Endodermal cell (in vitro differentiated cells): ENCODE results near the gene GRXCR1. TPM values are rescaled to one million over a fixed set of nuclear protein-coding genes. Genes with fewer than 3 reads are reported as not detected.

ENCODE experiments used
- DNase-seq: peaks from one replicate; pipeline ENCODE4 v3.0.0-alpha.2; 2017
- H3K27ac ChIP-seq: 2 replicates; pipeline ENCODE4 v1.5.1; 2013; ENCODE audit warnings: mild to moderate bottlenecking, low read depth, low read length, moderate library complexity
- H3K27me3 ChIP-seq: 2 replicates; pipeline ENCODE4 v1.6.1; 2013; ENCODE audit warnings: mild to moderate bottlenecking, low read length, moderate library complexity; ENCODE audit not compliant: insufficient read depth, control insufficient read depth, poor library complexity, severe bottlenecking
- H3K36me3 ChIP-seq: 2 replicates; pipeline ENCODE4 v1.7.0; 2013; ENCODE audit warnings: mild to moderate bottlenecking, low read length, moderate library complexity; ENCODE audit not compliant: control insufficient read depth, insufficient read depth
- H3K4me1 ChIP-seq: one replicate; pipeline ENCODE4 v1.7.0; 2013; ENCODE audit warnings: low read length; ENCODE audit not compliant: control insufficient read depth, insufficient read depth
- H3K4me3 ChIP-seq: 2 replicates; pipeline ENCODE4 v1.5.1; 2013; ENCODE audit warnings: mild to moderate bottlenecking, low read length, moderate library complexity
- H3K9ac ChIP-seq: 2 replicates; pipeline ENCODE4 v1.6.1; 2013; ENCODE audit warnings: mild to moderate bottlenecking, low read length, moderate library complexity; ENCODE audit not compliant: poor library complexity, severe bottlenecking; ENCODE audit errors: extremely low read depth
- H3K9me3 ChIP-seq: 2 replicates; pipeline ENCODE4 v1.6.1; 2013; ENCODE audit warnings: mild to moderate bottlenecking, low read length, moderate library complexity; ENCODE audit not compliant: control insufficient read depth
- H3K27ac Mint-ChIP-seq: 2 replicates; pipeline ENCODE4 v1.8.0; 2020; ENCODE audit warnings: mixed read lengths
- H3K27me3 Mint-ChIP-seq: 2 replicates; pipeline ENCODE4 v1.8.0; 2021; ENCODE audit warnings: mild to moderate bottlenecking, mixed read lengths; ENCODE audit not compliant: insufficient read depth
- H3K36me3 Mint-ChIP-seq: 2 replicates; pipeline ENCODE4 v1.8.0; 2020; ENCODE audit warnings: low read depth, mixed read lengths
- H3K4me1 Mint-ChIP-seq: 2 replicates; pipeline ENCODE4 v1.8.0; 2020; ENCODE audit warnings: mixed read lengths
- H3K4me3 Mint-ChIP-seq: 2 replicates; pipeline ENCODE4 v1.8.0; 2020; ENCODE audit warnings: mild to moderate bottlenecking, moderate library complexity, mixed read lengths
- H3K9me3 Mint-ChIP-seq: 2 replicates; pipeline ENCODE4 v1.8.0; 2020; ENCODE audit warnings: mild to moderate bottlenecking, mixed read lengths
- WGBS, 2 experiments: methylation state at CpG; one replicate each; pipeline versions ENCODE4 v1.1.5 to v1.1.7; 2013; ENCODE audit warnings: missing lambda C conversion rate in 2 of 2, mixed read lengths in 1 of 2; ENCODE audit not compliant: insufficient coverage in 1 of 2, insufficient read length in 1 of 2; 5-methylcytosine and 5-hydroxymethylcytosine counted together
- long read RNA-seq, 4 experiments: library from polyadenylated mRNA in 2 of 4; library from RNA in 1 of 4; library from capped mRNA in 1 of 4; stranded (forward) in 3 of 4; unstranded in 1 of 4; transcript quantifications; one replicate each; pipeline ENCODE4 v2.0.0, GENCODE V29; 2020 to 2021; ENCODE audit warnings: inconsistent platforms in 1 of 4
- polyA plus RNA-seq, 2 experiments: library from polyadenylated mRNA; stranded (reverse); fragments of 50-300 nt; gene quantifications; one replicate each; pipeline ENCODE4 v1.2.3, GENCODE V29; 2013
- total RNA-seq, 2 donors: library from RNA; stranded (reverse); fragmentation: NEBNext Ultra II Directional in 1 of 2; extraction: Animal tissue kit (Norgen Biotek cat#: 25700) in 1 of 2; gene quantifications; 2 replicates in 1 of 2; 3 replicates in 1 of 2; pipeline ENCODE4 v1.2.1, GENCODE V29; 2021
- TF ChIP-seq, protein P1 (sequence below): fragments of 200-600 bp; sonication (generic); conservative IDR thresholded peaks from 2 replicates; pipeline ENCODE4 v1.5.0; 2021; ENCODE audit warnings: antibody characterized with exemption, mild to moderate bottlenecking

The GRXCR1 gene
- not detected for total RNA-seq
- not detected for polyA plus RNA-seq (2013, experiment 1 of 2)
- not detected for polyA plus RNA-seq (2013, experiment 2 of 2)
- long read RNA-seq, experiment 1: 0 reads
- long read RNA-seq, experiment 2: 0 reads
- long read RNA-seq, experiment 3: 0 reads
- long read RNA-seq, experiment 4: 0 reads

DNA sequence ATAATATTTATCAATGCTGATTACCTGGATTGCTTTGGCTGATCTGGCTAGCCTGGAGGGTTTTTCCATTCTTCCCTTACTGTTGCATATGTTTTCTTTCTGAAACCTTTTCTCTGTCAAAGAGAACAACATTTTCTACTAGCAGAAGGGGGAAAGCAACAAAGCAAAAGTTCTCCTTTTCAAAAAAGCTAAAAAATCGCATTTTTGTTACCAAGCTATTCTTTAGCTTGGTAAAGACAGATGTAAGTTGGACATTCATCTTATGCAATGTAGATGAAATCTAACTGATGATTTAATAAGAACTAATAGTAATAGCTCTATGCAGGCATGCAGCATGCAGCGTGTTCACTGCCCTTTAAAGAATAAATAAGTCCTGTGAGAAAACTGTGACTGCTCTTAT is at the start of gene GRXCR1:
Gene GRXCR1 (plus strand): TSS at position 301 of the 400 bp plus-strand sequence. CDS start 554 bp downstream, outside the sequence.
- Histone ChIP-seq H3K36me3 (no peaks in the 10 kb centered on the region), H3K27me3 (peaks cover 12% of the 10 kb centered on the region), H3K27ac (no peak within 1 kb of the TSS), H3K4me1 (no peaks in the 10 kb centered on the region), H3K9me3 (no peaks in the 10 kb centered on the region), H3K9ac (no peak within 1 kb of the TSS), H3K4me3 (no peak within 1 kb of the TSS)
- no peaks in the 10 kb centered on the region for H3K9me3 Mint-ChIP-seq
- DNase-seq: no peak
- WGBS, 2 experiments: 81% methylated on average over 2 of the region's 2 CpGs; no CpG with 5 or more reads in 1 of the 2 experiments
- no peaks in the 10 kb centered on the region for H3K36me3 Mint-ChIP-seq
- no peak within 1 kb of the TSS for H3K27ac Mint-ChIP-seq
- no peak within 1 kb of the TSS for H3K4me3 Mint-ChIP-seq
- peaks cover 12% of the 10 kb centered on the region for H3K27me3 Mint-ChIP-seq
- no peaks in the 10 kb centered on the region for H3K4me1 Mint-ChIP-seq
- TF ChIP-seq, protein P1, sequence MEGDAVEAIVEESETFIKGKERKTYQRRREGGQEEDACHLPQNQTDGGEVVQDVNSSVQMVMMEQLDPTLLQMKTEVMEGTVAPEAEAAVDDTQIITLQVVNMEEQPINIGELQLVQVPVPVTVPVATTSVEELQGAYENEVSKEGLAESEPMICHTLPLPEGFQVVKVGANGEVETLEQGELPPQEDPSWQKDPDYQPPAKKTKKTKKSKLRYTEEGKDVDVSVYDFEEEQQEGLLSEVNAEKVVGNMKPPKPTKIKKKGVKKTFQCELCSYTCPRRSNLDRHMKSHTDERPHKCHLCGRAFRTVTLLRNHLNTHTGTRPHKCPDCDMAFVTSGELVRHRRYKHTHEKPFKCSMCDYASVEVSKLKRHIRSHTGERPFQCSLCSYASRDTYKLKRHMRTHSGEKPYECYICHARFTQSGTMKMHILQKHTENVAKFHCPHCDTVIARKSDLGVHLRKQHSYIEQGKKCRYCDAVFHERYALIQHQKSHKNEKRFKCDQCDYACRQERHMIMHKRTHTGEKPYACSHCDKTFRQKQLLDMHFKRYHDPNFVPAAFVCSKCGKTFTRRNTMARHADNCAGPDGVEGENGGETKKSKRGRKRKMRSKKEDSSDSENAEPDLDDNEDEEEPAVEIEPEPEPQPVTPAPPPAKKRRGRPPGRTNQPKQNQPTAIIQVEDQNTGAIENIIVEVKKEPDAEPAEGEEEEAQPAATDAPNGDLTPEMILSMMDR: no peak

DNA sequence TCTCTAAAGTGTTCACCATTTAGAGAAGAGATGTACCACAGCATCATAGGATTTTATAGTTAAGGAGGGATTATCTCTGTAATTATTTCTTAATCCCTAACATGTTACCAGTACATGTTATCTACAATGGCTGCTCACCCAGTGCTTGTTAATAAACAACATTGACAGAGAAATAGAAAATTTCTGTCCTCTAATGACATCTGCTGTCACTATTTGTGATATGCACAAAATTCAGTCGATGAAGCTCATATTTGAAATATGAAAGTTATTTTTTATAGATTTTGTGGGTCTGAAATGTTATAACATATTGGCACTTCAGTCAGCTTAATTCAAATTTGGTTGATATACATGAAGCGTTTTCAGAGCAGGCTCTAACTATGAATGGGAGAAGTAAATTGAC is 48.8 kb upstream of the GRXCR1 start:
- Histone ChIP-seq H3K4me1 (no peaks in the 10 kb centered on the region), H3K27ac (no peak overlapping the region), H3K27me3 (no peaks in the 10 kb centered on the region), H3K36me3 (no peaks in the 10 kb centered on the region), H3K9ac (no peak overlapping the region), H3K4me3 (no peak overlapping the region), H3K9me3 (no peaks in the 10 kb centered on the region)
- Mint-ChIP-seq H3K27ac (no peak overlapping the region), H3K4me3 (no peak overlapping the region), H3K4me1 (no peaks in the 10 kb centered on the region), H3K27me3 (no peaks in the 10 kb centered on the region), H3K9me3 (no peaks in the 10 kb centered on the region), H3K36me3 (no peaks in the 10 kb centered on the region)
- TF ChIP-seq, protein P1: no peak
- no peak for DNase-seq
- 92 to 96% methylated on average over 2 of the region's 2 CpGs for WGBS, 2 experiments

DNA sequence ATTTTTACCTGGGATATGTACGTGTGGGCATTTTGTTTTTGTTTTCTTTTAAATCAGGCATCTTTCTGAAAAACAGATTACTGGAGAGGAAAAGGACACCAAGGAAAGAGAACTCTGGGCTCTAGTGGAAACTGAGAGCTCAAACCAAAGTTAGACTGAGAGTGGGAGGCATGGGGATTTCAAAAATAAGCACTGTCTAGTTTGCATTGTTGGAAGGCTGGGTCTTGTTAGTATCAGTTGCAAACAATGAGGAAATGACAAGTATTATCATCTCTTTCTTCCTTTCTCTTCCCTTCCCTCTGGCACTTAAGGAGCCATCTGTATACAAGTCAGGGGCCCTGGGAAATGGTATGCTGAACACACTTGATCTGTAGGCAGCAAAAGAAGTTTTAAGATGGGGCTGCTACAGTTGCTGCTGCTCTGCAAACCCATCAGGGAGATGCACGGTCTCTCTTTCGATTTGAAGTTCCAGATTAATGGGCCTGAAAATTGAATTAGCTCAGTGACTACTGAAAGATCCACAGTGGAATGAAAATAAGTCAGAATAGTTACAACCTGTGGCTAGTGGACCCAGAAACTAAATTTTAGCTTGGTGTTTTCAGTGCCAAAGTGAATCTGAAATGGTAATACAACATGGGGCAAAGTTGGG is 48.0 kb upstream of the GRXCR1 start:
- no peak for DNase-seq
- Mint-ChIP-seq H3K4me1 (no peaks in the 10 kb centered on the region), H3K4me3 (no peak overlapping the region), H3K27me3 (no peaks in the 10 kb centered on the region), H3K9me3 (peaks cover 3% of the 10 kb centered on the region), H3K27ac (no peak overlapping the region), H3K36me3 (no peaks in the 10 kb centered on the region)
- H3K4me1 ChIP-seq: no peaks in the 10 kb centered on the region
- H3K27me3 ChIP-seq: no peaks in the 10 kb centered on the region
- no peaks in the 10 kb centered on the region for H3K9me3 ChIP-seq
- 87 to 92% methylated on average over 2 to 3 of the region's 3 CpGs for WGBS, 2 experiments
- H3K9ac ChIP-seq: no peak overlapping the region
- no peak overlapping the region for H3K27ac ChIP-seq
- TF ChIP-seq, protein P1: no peak
- no peak overlapping the region for H3K4me3 ChIP-seq
- H3K36me3 ChIP-seq: no peaks in the 10 kb centered on the region
